Osteoblast (primary cell): ENCODE measurements around the gene PDE9A. TPM values are rescaled to one million over a fixed set of nuclear protein-coding genes. Genes with fewer than 3 reads are reported as not detected.
A peak's percentile ranks its signal among the peaks of the same experiment; 100 is the strongest.
"Not testable (repeated sequence)": the region's sequence is repeated elsewhere in the genome, so short reads cannot be mapped to it uniquely, and the experiment has no call there.

Source experiments
- DNase-seq: peaks from one replicate; pipeline ENCODE4 v3.0.0; 2011; ENCODE audit warnings: low spot score, mixed read lengths; ENCODE audit not compliant: insufficient read length; ENCODE audit errors: missing footprints
- H2AFZ ChIP-seq: 2 replicates; pipeline ENCODE4 v1.6.0; 2011; ENCODE audit warnings: mild to moderate bottlenecking, low read length
- H3K27ac ChIP-seq: 2 replicates; pipeline ENCODE4 v1.5.1; 2011; ENCODE audit warnings: mild to moderate bottlenecking, low read depth, low read length, moderate library complexity
- H3K27me3 ChIP-seq: 2 replicates; pipeline ENCODE4 v1.6.0; 2012; ENCODE audit warnings: mild to moderate bottlenecking, control low read depth, inconsistent platforms, low read length, moderate library complexity; ENCODE audit not compliant: insufficient read depth
- H3K36me3 ChIP-seq: 2 replicates; pipeline ENCODE4 v1.5.1; 2011; ENCODE audit warnings: mild to moderate bottlenecking, low read length, control low read depth, moderate library complexity; ENCODE audit not compliant: insufficient read depth
- H3K4me1 ChIP-seq: 2 replicates; pipeline ENCODE4 v1.5.1; 2011; ENCODE audit warnings: mild to moderate bottlenecking, low read length, control low read depth, moderate library complexity; ENCODE audit not compliant: insufficient read depth
- H3K4me2 ChIP-seq: 2 replicates; pipeline ENCODE4 v1.6.0; 2011; ENCODE audit warnings: mild to moderate bottlenecking, low read length; ENCODE audit not compliant: insufficient read depth
- H3K4me3 ChIP-seq: fragments of 200-600 bp; sonication (generic); 3 replicates; pipeline ENCODE4 v1.5.1; 2012; ENCODE audit warnings: mild to moderate bottlenecking, low read length, inconsistent platforms; ENCODE audit not compliant: insufficient read depth
- H3K79me2 ChIP-seq: 2 replicates; pipeline ENCODE4 v1.6.0; 2012; ENCODE audit warnings: mild to moderate bottlenecking, low read length, control low read depth, inconsistent platforms; ENCODE audit not compliant: insufficient read depth
- H3K9me3 ChIP-seq: 2 replicates; pipeline ENCODE4 v1.5.1; 2011; ENCODE audit warnings: low read depth, low read length, control low read depth
- H4K20me1 ChIP-seq: 2 replicates; pipeline ENCODE4 v1.6.0; 2012; ENCODE audit warnings: mild to moderate bottlenecking, low read length, control low read depth; ENCODE audit not compliant: insufficient read depth
- CTCF ChIP-seq: IDR thresholded peaks from 2 replicates; pipeline ENCODE4 v1.5.1; 2011; ENCODE audit warnings: mild to moderate bottlenecking, low read depth, low read length, moderate library complexity; ENCODE audit errors: extremely low read depth
- total RNA-seq: library from RNA; depleted of rRNA; stranded (reverse); fragments of >200 nt; gene quantifications from 2 replicates; pipeline ENCODE4 v1.2.3, GENCODE V29; 2012

The PDE9A gene
- total RNA-seq, 1 donor, result 0.36 TPM

- no peaks in the 10 kb centered on the region for H4K20me1 ChIP-seq
- H3K27me3 ChIP-seq, result peaks cover 8% of the 10 kb centered on the region
- H3K79me2 ChIP-seq, result no peaks in the 10 kb centered on the region
- no peaks in the 10 kb centered on the region for H3K9me3 ChIP-seq
- H3K4me2 ChIP-seq, result no peak overlapping the region
- H2AFZ ChIP-seq, result no peak overlapping the region
- peaks cover 1% of the 10 kb centered on the region for H3K4me1 ChIP-seq
- no peak overlapping the region for H3K4me3 ChIP-seq
- DNase-seq, result peak; percentile 25
- no peak overlapping the region for H3K27ac ChIP-seq
- H3K36me3 ChIP-seq, result no peaks in the 10 kb centered on the region
- no peak for TF ChIP-seq CTCF
Observed at GRCh38 chr21:42716074-42716473, 62.7 kb downstream of the PDE9A start.

GRCh38 chr21:42720484-42720883, 67.1 kb downstream of the PDE9A start:
- DNase-seq, H3K9me3 ChIP-seq, H4K20me1 ChIP-seq, H2AFZ ChIP-seq, H3K4me2 ChIP-seq, H3K4me3 ChIP-seq, H3K79me2 ChIP-seq, H3K36me3 ChIP-seq, H3K27ac ChIP-seq: not testable (repeated sequence)
- H3K4me1 ChIP-seq, result peaks cover 33% of the 10 kb centered on the region
- peaks cover 11% of the 10 kb centered on the region for H3K27me3 ChIP-seq

DNA sequence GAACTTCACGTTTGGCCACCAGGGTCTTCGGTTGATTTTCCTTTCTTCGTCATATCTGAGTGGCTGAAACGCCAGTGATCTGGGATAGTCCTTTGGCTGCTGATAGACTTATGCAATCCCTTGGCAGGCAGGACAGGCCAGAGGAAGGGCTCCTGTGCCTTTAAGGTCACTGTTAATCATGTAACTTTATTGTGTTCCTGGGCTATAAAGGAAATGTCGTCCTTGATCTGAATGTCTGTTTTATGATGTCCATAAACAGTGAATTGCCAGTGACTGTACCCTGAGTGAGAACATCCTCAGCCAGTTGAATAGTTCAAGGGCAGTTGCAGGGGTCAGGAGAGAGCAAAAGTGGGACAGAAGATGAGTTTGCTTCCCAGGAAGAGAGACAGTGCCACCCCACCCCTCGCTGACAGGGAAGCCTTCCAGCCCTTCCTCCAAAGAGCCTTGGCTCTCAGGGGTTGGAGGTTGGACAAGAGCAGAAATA, 68.0 kb downstream of the PDE9A start:
- no peak overlapping the region for H3K27ac ChIP-seq
- DNase-seq, result peak; percentile 52
- peak overlapping the region; percentile 32 for H3K4me2 ChIP-seq
- H3K4me3 ChIP-seq, result no peak overlapping the region
- H3K79me2 ChIP-seq, result no peaks in the 10 kb centered on the region
- no peak for TF ChIP-seq CTCF
- no peaks in the 10 kb centered on the region for H4K20me1 ChIP-seq
- no peak overlapping the region for H2AFZ ChIP-seq
- H3K9me3 ChIP-seq, result no peaks in the 10 kb centered on the region
- H3K27me3 ChIP-seq, result peaks cover 11% of the 10 kb centered on the region
- peaks cover 33% of the 10 kb centered on the region for H3K4me1 ChIP-seq
- no peaks in the 10 kb centered on the region for H3K36me3 ChIP-seq

GRCh38 chr21:42722153-42722552, 68.7 kb downstream of the PDE9A start:
- Histone ChIP-seq H3K9me3 (no peaks in the 10 kb centered on the region), H3K79me2 (no peaks in the 10 kb centered on the region), H4K20me1 (no peaks in the 10 kb centered on the region), H3K4me2 (no peak overlapping the region), H3K36me3 (no peaks in the 10 kb centered on the region), H3K27me3 (peaks cover 11% of the 10 kb centered on the region), H3K4me3 (no peak overlapping the region), H3K4me1 (peaks cover 33% of the 10 kb centered on the region), H3K27ac (no peak overlapping the region), H2AFZ (no peak overlapping the region)
- DNase-seq, result no peak
- TF ChIP-seq CTCF, result no peak
